Activated CD4-positive, alpha-beta T cell treated with anti-CD3 and anti-CD28 coated beads, Interleukin-2, amount 10 ng/mL, durations not matched to agents 7 days and 5 days (primary cell): ENCODE measurements around the gene SLC25A21. TPM values are rescaled to one million over a fixed set of nuclear protein-coding genes. Genes with fewer than 3 reads are reported as not detected.

ENCODE experiments used
- CTCF ChIA-PET: fragments of 350-600 bp; sonication (Branson Sonifier 250); formaldehyde crosslinking; loops from one replicate; lab custom pipeline; 2021; ENCODE audit warnings: antibody characterized with exemption; lab: Charles Lee
- POLR2A ChIA-PET: fragments of 350-600 bp; sonication (Branson Sonifier 250); formaldehyde crosslinking; loops from one replicate; lab custom pipeline; 2021; ENCODE audit warnings: antibody characterized with exemption; lab: Charles Lee
- DNase-seq: peaks from one replicate; pipeline ENCODE4 v3.0.0-alpha.2; 2020
- H3K27ac Mint-ChIP-seq: one replicate; pipeline ENCODE4 v1.8.0; 2021; ENCODE audit warnings: mild to moderate bottlenecking, moderate library complexity, mixed read lengths
- H3K27me3 Mint-ChIP-seq: one replicate; pipeline ENCODE4 v1.8.0; 2021; ENCODE audit warnings: mixed read lengths
- H3K36me3 Mint-ChIP-seq: one replicate; pipeline ENCODE4 v1.8.0; 2021; ENCODE audit warnings: low read depth, mixed read lengths
- H3K4me1 Mint-ChIP-seq: one replicate; pipeline ENCODE4 v1.8.0; 2021; ENCODE audit warnings: mixed read lengths
- H3K4me3 Mint-ChIP-seq: one replicate; pipeline ENCODE4 v1.8.0; 2021; ENCODE audit warnings: mild to moderate bottlenecking, moderate library complexity, mixed read lengths
- H3K9me3 Mint-ChIP-seq: one replicate; pipeline ENCODE4 v1.8.0; 2021; ENCODE audit warnings: mixed read lengths
- microRNA-seq: library from miRNA; unstranded; fragments of <30 nt; microRNA quantifications from one replicate; pipeline ENCODE4 v1.2.0, GENCODE V29; 2021; ENCODE audit warnings: borderline microRNAs expressed, borderline replicate concordance
- total RNA-seq, 2 experiments: library from RNA; stranded (reverse); gene quantifications; one replicate each; pipeline ENCODE4 v1.2.3, GENCODE V29; 2021

Gene SLC25A21
- total RNA-seq, 2 experiments from 2014 or later = not detected

GRCh38 chr14:36647417-36647823 lies 525.0 kb downstream of the SLC25A21 start:
- H3K27ac Mint-ChIP-seq = no peak overlapping the region
- no peaks in the 10 kb centered on the region for H3K4me1 Mint-ChIP-seq
- H3K36me3 Mint-ChIP-seq = no peaks in the 10 kb centered on the region
- ChIA-PET CTCF (interaction anchor here (2.0 kb wide), 1 partner anchor 10 kb away, joined by 7 read pairs; no protein-coding TSS in a partner anchor), POLR2A (no interaction called here)
- no peak overlapping the region for H3K4me3 Mint-ChIP-seq
- no peaks in the 10 kb centered on the region for H3K9me3 Mint-ChIP-seq
- H3K27me3 Mint-ChIP-seq = peaks cover 60% of the 10 kb centered on the region
- no peak for DNase-seq

DNA sequence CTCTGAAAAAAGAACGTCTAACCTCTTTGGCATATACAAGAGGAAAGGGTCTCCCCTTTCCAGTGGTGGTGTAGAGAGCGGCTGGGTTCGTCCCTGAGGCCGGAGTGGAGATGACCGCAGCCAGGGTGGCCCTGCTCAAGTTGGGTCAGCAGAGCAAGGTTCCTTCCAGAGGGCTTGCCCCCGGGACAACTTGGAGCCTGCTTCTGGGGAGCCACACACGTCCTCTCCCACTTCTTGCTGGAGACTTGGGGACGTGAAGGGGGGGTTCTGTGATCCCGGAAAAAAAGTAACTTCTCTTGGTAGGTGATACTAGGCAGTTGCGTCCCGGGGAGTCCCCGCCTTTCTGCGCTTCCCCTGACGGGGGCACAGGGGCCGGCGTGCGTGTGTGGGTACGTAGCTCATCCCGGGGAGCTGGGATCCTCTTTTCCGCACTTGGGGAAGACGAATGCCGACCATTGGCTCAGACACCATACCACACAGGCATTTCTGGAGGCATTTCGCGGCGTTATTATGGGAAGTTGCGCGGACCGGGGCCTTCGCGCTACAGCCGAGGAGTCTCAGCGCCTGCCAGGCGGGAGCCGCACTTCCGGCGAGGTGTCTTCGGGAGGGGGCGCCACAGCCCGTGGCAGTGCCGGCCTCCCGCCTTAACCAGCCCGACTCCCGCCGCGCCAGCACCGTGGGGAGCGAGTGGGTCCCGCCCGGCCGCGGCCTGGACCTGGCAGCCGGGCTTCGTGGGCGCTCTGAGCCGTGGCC lies 525.6 kb downstream of the SLC25A21 start:
- Mint-ChIP-seq H3K27ac (no peak overlapping the region), H3K9me3 (no peaks in the 10 kb centered on the region), H3K36me3 (no peaks in the 10 kb centered on the region), H3K4me3 (no peak overlapping the region), H3K4me1 (no peaks in the 10 kb centered on the region), H3K27me3 (peaks cover 56% of the 10 kb centered on the region)
- DNase-seq = no peak
- ChIA-PET CTCF (no interaction called here), POLR2A (no interaction called here)

DNA sequence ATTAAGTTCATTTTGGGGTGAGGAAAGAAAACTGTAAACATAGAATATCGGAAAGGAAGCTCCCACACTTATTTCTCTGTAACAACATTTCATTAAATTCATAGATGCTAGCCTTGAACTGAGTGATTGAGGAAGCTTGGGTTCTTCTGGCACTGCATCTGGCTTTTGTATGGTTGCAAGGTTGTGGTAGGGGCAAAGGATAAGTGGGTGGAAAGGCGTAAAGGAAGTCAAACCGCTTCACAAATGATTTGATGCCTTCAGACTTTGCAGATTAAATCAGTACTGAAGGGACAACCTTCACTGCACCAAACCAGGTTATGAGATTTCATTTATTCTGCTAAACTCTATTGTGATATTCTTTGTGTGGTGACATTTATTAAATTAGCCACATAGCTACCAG lies 538.8 kb downstream of the SLC25A21 start:
- no peaks in the 10 kb centered on the region for H3K9me3 Mint-ChIP-seq

More for the DNA sequence above, 538.8 kb downstream of the SLC25A21 start:
- Mint-ChIP-seq H3K27ac (no peak overlapping the region), H3K36me3 (no peaks in the 10 kb centered on the region), H3K4me3 (no peak overlapping the region), H3K4me1 (no peaks in the 10 kb centered on the region), H3K27me3 (no peaks in the 10 kb centered on the region)
- ChIA-PET POLR2A (no interaction called here), CTCF (no interaction called here)
- DNase-seq = no peak

Small RNAs within 50 kb of the gene (microRNA-seq; reads per million reads assigned to microRNA genes)
- not detected for gene MIR4503

Other genes with a start within 250 kb of the SLC25A21 start
- not detected for gene MIPOL1, start 25.3 kb upstream of the SLC25A21 start, total RNA-seq